Kidney epithelial cell (primary cell): Measurements from ENCODE around the gene LIN52. TPM values are rescaled to one million over a fixed set of nuclear protein-coding genes. Genes with fewer than 3 reads are reported as not detected.

Source experiments
- DNase-seq: peaks from one replicate; pipeline ENCODE4 v3.0.0-alpha.2; 2010; ENCODE audit warnings: low read depth
- H3K27me3 ChIP-seq: 2 replicates; pipeline ENCODE4 v1.6.0; 2011; ENCODE audit warnings: low read length; ENCODE audit not compliant: control insufficient read depth, insufficient read depth
- H3K36me3 ChIP-seq: 2 replicates; pipeline ENCODE4 v1.5.1; 2011; ENCODE audit warnings: low read length; ENCODE audit not compliant: control insufficient read depth, insufficient read depth
- H3K4me3 ChIP-seq: 2 replicates; pipeline ENCODE4 v1.5.1; 2011; ENCODE audit warnings: low read depth, mild to moderate bottlenecking, control low read depth, low read length
- total RNA-seq: library from RNA; depleted of rRNA; stranded (reverse); fragments of >200 nt; gene quantifications from 2 replicates; pipeline ENCODE4 v1.2.3, GENCODE V29; 2015
- TF ChIP-seq, protein P1 (sequence below): IDR thresholded peaks from 2 replicates; pipeline ENCODE4 v1.5.1; 2011; ENCODE audit warnings: mild to moderate bottlenecking, moderate library complexity, low read length, control low read depth, inconsistent platforms; ENCODE audit not compliant: insufficient read depth, poor library complexity, severe bottlenecking

Gene LIN52
- total RNA-seq, 1 donor from 2014 or later = 7.8 TPM

DNA sequence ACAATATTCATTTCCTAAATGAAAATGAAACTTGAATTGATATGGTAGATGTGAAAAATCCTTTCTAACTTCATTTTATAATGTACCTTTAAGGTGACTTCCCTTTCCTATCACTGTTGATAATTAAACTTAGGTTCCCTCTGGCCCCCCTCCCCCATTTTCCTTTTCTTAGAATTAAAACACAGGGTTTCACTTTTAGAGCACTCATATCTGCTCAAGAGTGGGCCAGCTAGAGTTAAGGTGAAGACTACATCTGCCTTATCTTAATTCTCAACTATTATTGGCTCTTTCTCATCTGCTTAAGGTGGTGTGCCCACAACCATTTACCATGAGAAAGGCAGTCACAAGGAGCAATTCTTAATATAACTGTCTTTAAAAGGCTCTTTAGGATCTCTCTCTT lies 49.7 kb downstream of the LIN52 start:
- Histone ChIP-seq H3K4me3 (no peak overlapping the region), H3K27me3 (no peaks in the 10 kb centered on the region), H3K36me3 (no peaks in the 10 kb centered on the region)
- TF ChIP-seq, protein P1, sequence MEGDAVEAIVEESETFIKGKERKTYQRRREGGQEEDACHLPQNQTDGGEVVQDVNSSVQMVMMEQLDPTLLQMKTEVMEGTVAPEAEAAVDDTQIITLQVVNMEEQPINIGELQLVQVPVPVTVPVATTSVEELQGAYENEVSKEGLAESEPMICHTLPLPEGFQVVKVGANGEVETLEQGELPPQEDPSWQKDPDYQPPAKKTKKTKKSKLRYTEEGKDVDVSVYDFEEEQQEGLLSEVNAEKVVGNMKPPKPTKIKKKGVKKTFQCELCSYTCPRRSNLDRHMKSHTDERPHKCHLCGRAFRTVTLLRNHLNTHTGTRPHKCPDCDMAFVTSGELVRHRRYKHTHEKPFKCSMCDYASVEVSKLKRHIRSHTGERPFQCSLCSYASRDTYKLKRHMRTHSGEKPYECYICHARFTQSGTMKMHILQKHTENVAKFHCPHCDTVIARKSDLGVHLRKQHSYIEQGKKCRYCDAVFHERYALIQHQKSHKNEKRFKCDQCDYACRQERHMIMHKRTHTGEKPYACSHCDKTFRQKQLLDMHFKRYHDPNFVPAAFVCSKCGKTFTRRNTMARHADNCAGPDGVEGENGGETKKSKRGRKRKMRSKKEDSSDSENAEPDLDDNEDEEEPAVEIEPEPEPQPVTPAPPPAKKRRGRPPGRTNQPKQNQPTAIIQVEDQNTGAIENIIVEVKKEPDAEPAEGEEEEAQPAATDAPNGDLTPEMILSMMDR = no peak
- DNase-seq = no peak

DNA sequence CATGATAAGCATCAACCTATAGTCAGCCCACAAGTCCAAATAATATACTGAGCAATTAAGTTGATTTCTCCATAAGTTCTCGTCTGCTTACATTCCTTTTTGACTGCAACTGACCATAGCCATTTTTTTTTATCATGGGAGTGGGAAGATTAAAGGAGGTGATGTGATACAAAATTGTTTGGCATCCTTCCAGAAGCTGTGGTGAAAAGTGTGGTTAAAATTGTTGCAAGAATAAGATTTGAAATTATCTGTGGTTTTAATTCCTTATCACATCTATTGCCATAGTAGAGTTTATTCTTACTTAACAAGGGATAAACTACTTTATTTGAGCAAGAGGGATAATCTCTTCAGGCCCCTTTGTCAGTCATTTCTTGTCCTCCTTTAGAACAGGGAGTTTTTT lies 50.7 kb downstream of the LIN52 start:
- DNase-seq = no peak
- Histone ChIP-seq H3K27me3 (no peaks in the 10 kb centered on the region), H3K4me3 (no peak overlapping the region), H3K36me3 (no peaks in the 10 kb centered on the region)
- TF ChIP-seq, protein P1 = no peak

DNA sequence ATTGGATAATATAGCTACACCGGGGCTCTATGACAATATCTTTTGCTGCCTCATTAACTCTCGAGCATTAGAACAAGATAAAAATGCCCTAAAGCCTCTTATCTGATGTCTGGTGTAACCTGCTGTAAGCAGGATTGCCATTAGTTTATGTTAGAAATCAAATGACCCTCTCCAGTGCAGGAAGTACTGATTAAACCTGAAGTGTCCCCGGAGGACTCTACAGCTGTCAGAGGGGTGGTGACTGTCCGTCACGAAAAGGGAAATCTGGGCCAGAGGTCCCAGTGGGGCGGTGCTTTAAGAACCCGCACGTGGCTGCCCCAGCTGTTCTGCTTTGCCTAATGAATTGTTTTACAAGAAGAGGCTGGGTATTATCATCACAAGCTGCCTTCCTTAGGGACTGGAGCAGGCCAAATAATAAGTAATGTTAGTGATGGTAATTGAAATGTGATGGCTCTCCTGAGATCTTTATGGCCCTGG lies 55.7 kb downstream of the LIN52 start:
- DNase-seq = no peak
- Histone ChIP-seq H3K36me3 (no peaks in the 10 kb centered on the region), H3K27me3 (no peaks in the 10 kb centered on the region), H3K4me3 (no peak overlapping the region)
- TF ChIP-seq, protein P1 = no peak

DNA sequence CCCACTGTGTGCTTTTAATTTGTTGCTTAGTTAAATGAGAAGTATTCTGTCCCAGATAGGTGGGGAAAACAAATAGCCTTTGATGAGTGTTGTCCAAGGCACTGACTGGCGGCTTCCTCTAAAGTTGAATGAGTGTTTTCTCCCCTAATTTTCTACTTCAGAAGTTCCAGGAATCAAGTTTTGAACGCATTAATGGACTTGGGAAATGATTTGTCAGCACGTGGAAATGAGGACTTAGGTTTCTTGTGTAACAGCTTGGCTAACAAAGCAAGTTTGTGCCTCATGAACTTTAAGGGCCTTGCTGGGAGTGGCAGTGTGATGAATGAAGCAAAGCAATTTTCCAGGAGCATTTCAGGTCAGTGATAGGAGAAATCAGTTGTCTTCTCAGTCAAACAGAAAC lies 56.9 kb downstream of the LIN52 start:
- H3K36me3 ChIP-seq = no peaks in the 10 kb centered on the region
- TF ChIP-seq, protein P1 = no peak
- DNase-seq = peak; percentile 41
- no peaks in the 10 kb centered on the region for H3K27me3 ChIP-seq
- no peak overlapping the region for H3K4me3 ChIP-seq

DNA sequence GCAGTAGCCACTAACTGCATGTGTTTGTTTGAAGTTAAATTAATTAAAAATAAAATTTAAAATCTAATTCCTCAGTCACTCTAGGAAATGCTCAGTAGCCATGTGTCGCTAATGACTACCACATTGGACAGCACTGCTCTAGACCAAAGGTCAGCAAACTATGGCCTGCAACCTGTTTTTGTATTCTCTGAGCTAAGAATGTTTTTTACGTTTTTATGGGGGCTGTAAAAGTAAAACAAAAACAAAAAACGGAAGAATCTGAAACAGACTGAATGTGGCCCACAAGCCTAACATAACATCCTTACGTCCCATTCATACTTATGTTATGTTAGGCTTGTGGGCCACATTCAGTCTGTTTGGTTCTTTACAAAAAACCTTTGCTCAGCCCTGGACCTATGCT lies 57.8 kb downstream of the LIN52 start:
- Histone ChIP-seq H3K4me3 (no peak overlapping the region), H3K27me3 (no peaks in the 10 kb centered on the region), H3K36me3 (no peaks in the 10 kb centered on the region)
- no peak for DNase-seq
- TF ChIP-seq, protein P1 = no peak

DNA sequence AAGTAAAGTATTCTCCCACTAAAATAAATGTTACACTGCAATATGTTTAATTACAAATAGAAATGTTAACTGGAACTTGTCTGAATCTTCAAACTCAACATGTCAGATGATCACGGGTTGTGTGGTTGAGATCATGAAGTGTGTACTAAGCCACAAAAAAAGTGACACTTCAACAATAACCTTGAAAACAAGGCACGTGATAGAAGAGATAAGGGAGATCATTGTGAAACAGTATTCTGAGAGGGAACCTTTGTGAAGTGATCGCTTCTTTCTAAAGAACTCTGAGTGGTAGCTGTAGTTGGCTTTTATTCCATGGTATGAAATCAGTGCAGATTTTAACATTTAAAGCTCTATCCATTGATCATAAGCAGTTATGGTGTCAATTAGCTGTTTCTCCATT lies 60.0 kb downstream of the LIN52 start:
- Histone ChIP-seq H3K27me3 (no peaks in the 10 kb centered on the region), H3K36me3 (no peaks in the 10 kb centered on the region), H3K4me3 (no peak overlapping the region)
- DNase-seq = no peak
- TF ChIP-seq, protein P1 = no peak
